Common myeloid progenitor, CD34-positive (primary cell): Measurements from ENCODE around the gene PDE4B. TPM values are rescaled to one million over a fixed set of nuclear protein-coding genes. Genes with fewer than 3 reads are reported as not detected.
A peak's percentile ranks its signal among the peaks of the same experiment; 100 is the strongest.

ENCODE experiments used
- CTCF ChIA-PET: fragments of 350-600 bp; sonication (Branson Sonifier 250); formaldehyde crosslinking; loops from one replicate; lab custom pipeline; 2021; ENCODE audit warnings: antibody characterized with exemption; lab: Charles Lee
- POLR2A ChIA-PET: fragments of 350-600 bp; sonication (Branson Sonifier 250); formaldehyde crosslinking; loops from one replicate; lab custom pipeline; 2021; ENCODE audit warnings: antibody characterized with exemption; lab: Charles Lee
- DNase-seq, 3 donors: peaks; one replicate each; pipeline versions ENCODE4 v3.0.0 to v3.0.0-alpha.2; 2013
- H3K27ac ChIP-seq, 2 experiments: 1 replicate in 1 of 2; 2 replicates in 1 of 2; pipeline ENCODE4 v1.7.0; 2013; ENCODE audit warnings: inconsistent platforms in 2 of 2, low read length in 2 of 2, mild to moderate bottlenecking in 2 of 2, low read depth in 1 of 2, moderate library complexity in 1 of 2; ENCODE audit not compliant: severe bottlenecking in 2 of 2, insufficient read depth in 1 of 2, poor library complexity in 1 of 2
- H3K27me3 ChIP-seq, 5 experiments: replicated peaks in 2 of 5; 1 replicate in 3 of 5; 2 replicates in 2 of 5; pipeline versions ENCODE4 v1.6.1 to v1.7.0; 2013; ENCODE audit warnings: low read length in 4 of 5, mild to moderate bottlenecking in 2 of 5, moderate library complexity in 2 of 5, inconsistent platforms in 1 of 5; ENCODE audit not compliant: insufficient read depth in 5 of 5, control insufficient read depth in 4 of 5
- H3K36me3 ChIP-seq, 4 experiments: 1 replicate in 2 of 4; 2 replicates in 2 of 4; pipeline versions ENCODE4 v1.6.1 to v1.7.0; 2013; ENCODE audit warnings: low read length in 3 of 4, control low read depth in 1 of 4, mild to moderate bottlenecking in 1 of 4; ENCODE audit not compliant: control insufficient read depth in 4 of 4, insufficient read depth in 4 of 4
- H3K4me1 ChIP-seq, 4 experiments: 1 replicate in 3 of 4; 2 replicates in 1 of 4; pipeline versions ENCODE4 v1.6.1 to v1.7.1; 2013; ENCODE audit warnings: low read length in 3 of 4, mild to moderate bottlenecking in 3 of 4, control low read depth in 1 of 4, inconsistent platforms in 1 of 4, moderate library complexity in 1 of 4; ENCODE audit not compliant: control insufficient read depth in 4 of 4, insufficient read depth in 4 of 4; ENCODE audit errors: control extremely low read depth in 1 of 4
- H3K4me3 ChIP-seq, 7 experiments: 1 replicate in 4 of 7; 2 replicates in 3 of 7; pipeline versions ENCODE4 v1.5.1 to v1.7.0; 2013; ENCODE audit warnings: mild to moderate bottlenecking in 7 of 7, low read length in 6 of 7, moderate library complexity in 6 of 7, inconsistent platforms in 2 of 7, low read depth in 2 of 7, control low read depth in 1 of 7; ENCODE audit not compliant: insufficient read depth in 4 of 7, control insufficient read depth in 1 of 7; ENCODE audit errors: extremely low read depth in 1 of 7
- H3K9me3 ChIP-seq, 5 experiments: 1 replicate in 4 of 5; 2 replicates in 1 of 5; pipeline versions ENCODE4 v1.6.1 to v1.7.1; 2013; ENCODE audit warnings: low read length in 4 of 5, mild to moderate bottlenecking in 2 of 5, inconsistent platforms in 1 of 5, low read depth in 1 of 5, moderate library complexity in 1 of 5; ENCODE audit not compliant: control insufficient read depth in 4 of 5, insufficient read depth in 2 of 5; ENCODE audit errors: control extremely low read depth in 1 of 5
- WGBS: methylation state at CpG from one replicate; pipeline ENCODE4 v1.1.5; 2013; ENCODE audit not compliant: insufficient coverage; 5-methylcytosine and 5-hydroxymethylcytosine counted together
- polyA plus RNA-seq: library from polyadenylated mRNA; unstranded; fragments of 120-200 nt; gene quantifications from one replicate; pipeline ENCODE4 v1.2.1, GENCODE V29; 2013

PDE4B gene
- polyA plus RNA-seq = 35.0 TPM

- Histone ChIP-seq H3K36me3 (no peaks in the 10 kb centered on the region), H3K27me3 (peaks cover 11 to 64% (median 40%) of the 10 kb centered on the region in 5 experiments), H3K4me1 (peaks cover 5 to 23% (median 21%) of the 10 kb centered on the region in 4 experiments), H3K4me3 (peak within 1 kb of the TSS; percentile 24 to 72 (median 69)), H3K9me3 (peaks cover 0 to 9% (median 2%) of the 10 kb centered on the region in 5 experiments), H3K27ac (no peak within 1 kb of the TSS)
- DNase-seq = peak in 2 of 3 donors; percentile 30 to 49
- under 1% methylated on average over 51 of the region's 67 CpGs for WGBS
- ChIA-PET POLR2A (no interaction called here), CTCF (no interaction called here)
Observed at GRCh38 chr1:65792669-65793358, at the start of gene PDE4B. Gene PDE4B, plus strand, starts transcription at chr1:65792895.

- Histone ChIP-seq H3K4me3 (no peak overlapping the region), H3K36me3 (no peaks in the 10 kb centered on the region), H3K4me1 (no peaks in the 10 kb centered on the region), H3K9me3 (peaks cover 0 to 24% (median 12%) of the 10 kb centered on the region in 5 experiments), H3K27me3 (no peaks in the 10 kb centered on the region), H3K27ac (no peak overlapping the region)
- ChIA-PET POLR2A (no interaction called here), CTCF (no interaction called here)
- 100% methylated on average over 1 of the region's 1 CpG for WGBS
- no peak for DNase-seq
Observed at GRCh38 chr1:65744731-65745130, 48.0 kb upstream of the PDE4B start.

GRCh38 chr1:65751961-65752360 lies 40.7 kb upstream of the PDE4B start:
- Histone ChIP-seq H3K4me3 (no peak overlapping the region), H3K9me3 (no peaks in the 10 kb centered on the region), H3K27ac (no peak overlapping the region), H3K4me1 (no peaks in the 10 kb centered on the region), H3K36me3 (no peaks in the 10 kb centered on the region), H3K27me3 (no peaks in the 10 kb centered on the region)
- 86% methylated on average over 2 of the region's 3 CpGs for whole genome bisulfite sequencing
- POLR2A ChIA-PET = no interaction called here
- no peak for DNase-seq
- CTCF ChIA-PET = no interaction called here

GRCh38 chr1:65756616-65757015 lies 36.1 kb upstream of the PDE4B start:
- H3K4me3 ChIP-seq = no peak overlapping the region
- no peak overlapping the region for H3K27ac ChIP-seq
- POLR2A ChIA-PET = no interaction called here
- H3K27me3 ChIP-seq = no peaks in the 10 kb centered on the region
- H3K4me1 ChIP-seq = no peaks in the 10 kb centered on the region
- no peak for DNase-seq
- CTCF ChIA-PET = no interaction called here
- no peaks in the 10 kb centered on the region for H3K9me3 ChIP-seq
- no peaks in the 10 kb centered on the region for H3K36me3 ChIP-seq

GRCh38 chr1:65757531-65757930 lies 35.2 kb upstream of the PDE4B start:
- POLR2A ChIA-PET = no interaction called here
- DNase-seq = no peak
- WGBS = no CpG with 5 or more reads among the region's 1 CpG

GRCh38 chr1:65758128-65758527 lies 34.6 kb upstream of the PDE4B start:
- H3K4me1 ChIP-seq = no peaks in the 10 kb centered on the region
- POLR2A ChIA-PET = no interaction called here
- no peaks in the 10 kb centered on the region for H3K36me3 ChIP-seq
- H3K9me3 ChIP-seq = no peaks in the 10 kb centered on the region
- no peaks in the 10 kb centered on the region for H3K27me3 ChIP-seq
- no peak for DNase-seq
- H3K4me3 ChIP-seq = no peak overlapping the region
- CTCF ChIA-PET = interaction anchor here (0.8 kb wide), 1 partner anchor 14 kb away, joined by 3 read pairs; no protein-coding TSS in a partner anchor
- no peak overlapping the region for H3K27ac ChIP-seq

More at GRCh38 chr1:65757531-65757930, 35.2 kb upstream of the PDE4B start:
- no peaks in the 10 kb centered on the region for H3K27me3 ChIP-seq
- H3K4me1 ChIP-seq = no peaks in the 10 kb centered on the region
- no peaks in the 10 kb centered on the region for H3K9me3 ChIP-seq
- no peak overlapping the region for H3K27ac ChIP-seq
- CTCF ChIA-PET = no interaction called here
- H3K4me3 ChIP-seq = no peak overlapping the region
- no peaks in the 10 kb centered on the region for H3K36me3 ChIP-seq

GRCh38 chr1:65759516-65759915 lies 33.2 kb upstream of the PDE4B start:
- DNase-seq = peak in 2 of 3 donors; percentile 21 to 44
- POLR2A ChIA-PET = interaction anchor here (0.6 kb wide), 1 partner anchor 178 kb away, joined by 5 read pairs; no protein-coding TSS in a partner anchor
- Histone ChIP-seq H3K4me1 (no peaks in the 10 kb centered on the region), H3K27ac (no peak overlapping the region), H3K9me3 (no peaks in the 10 kb centered on the region), H3K27me3 (no peaks in the 10 kb centered on the region), H3K36me3 (no peaks in the 10 kb centered on the region), H3K4me3 (no peak overlapping the region)
- 100% methylated on average over 1 of the region's 1 CpG for WGBS
- CTCF ChIA-PET = no interaction called here
